ENCODE data around the gene TXNDC2. TPM values are rescaled to one million over a fixed set of nuclear protein-coding genes. Genes with fewer than 3 reads are reported as not detected.
A peak's percentile ranks its signal among the peaks of the same experiment; 100 is the strongest.

TXNDC2 gene
- total RNA-seq, 1 donor from 2014 or later, result under 0.01 TPM

DNA sequence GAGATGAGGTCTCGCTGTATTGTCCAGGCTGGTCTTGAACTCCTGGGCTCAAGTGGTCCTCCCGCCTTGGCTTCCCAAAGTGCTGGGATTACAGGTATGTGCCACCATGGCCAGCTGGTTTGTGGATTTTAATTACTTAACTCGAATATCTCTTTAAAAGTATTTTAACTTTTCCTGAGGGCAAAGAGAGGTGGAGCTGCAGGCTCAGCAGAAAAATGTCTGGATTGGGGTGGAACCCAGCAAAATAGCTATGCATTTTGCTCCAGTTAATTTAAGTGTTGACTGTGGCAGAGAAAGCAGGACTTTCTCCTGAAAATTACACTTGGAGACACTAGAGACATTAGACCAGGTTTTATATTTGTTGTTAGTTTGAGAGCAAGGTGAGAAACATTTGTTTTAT, 35.5 kb upstream of the TXNDC2 start:
- Histone ChIP-seq H3K4me3 (ENCODE audit: low read depth, low read length) (no peak overlapping the region), H3K36me3 (ENCODE audit: control insufficient read depth, insufficient read depth, low read length) (no peaks in the 10 kb centered on the region), H3K27me3 (ENCODE audit: control insufficient read depth, insufficient read depth, low read length) (no peaks in the 10 kb centered on the region)
- FAIRE-seq (no peak), DNase-seq (ENCODE audit: low read depth) (no peak)
- no peak for TF ChIP-seq CTCF (IDR thresholded peaks at IDR 0.05; ENCODE audit: insufficient read depth, low read length, severe bottlenecking)

GRCh38 chr18:9851511-9851910, 34.3 kb upstream of the TXNDC2 start:
- FAIRE-seq (no peak), DNase-seq (ENCODE audit: low read depth) (peak; percentile 62)
- no peak for TF ChIP-seq CTCF (IDR thresholded peaks at IDR 0.05; ENCODE audit: insufficient read depth, low read length, severe bottlenecking)
- Histone ChIP-seq H3K4me3 (ENCODE audit: low read depth, low read length) (no peak overlapping the region), H3K27me3 (ENCODE audit: control insufficient read depth, insufficient read depth, low read length) (no peaks in the 10 kb centered on the region), H3K36me3 (ENCODE audit: control insufficient read depth, insufficient read depth, low read length) (no peaks in the 10 kb centered on the region)

GRCh38 chr18:9852266-9853081, 33.3 kb upstream of the TXNDC2 start:
- H3K27me3 ChIP-seq (ENCODE audit: control insufficient read depth, insufficient read depth, low read length), result no peaks in the 10 kb centered on the region
- no peaks in the 10 kb centered on the region for H3K36me3 ChIP-seq (ENCODE audit: control insufficient read depth, insufficient read depth, low read length)
- TF ChIP-seq CTCF (IDR thresholded peaks at IDR 0.05; ENCODE audit: insufficient read depth, low read length, severe bottlenecking), result no peak
- no peak for FAIRE-seq
- H3K4me3 ChIP-seq (ENCODE audit: low read depth, low read length), result no peak overlapping the region
- no peak for DNase-seq (ENCODE audit: low read depth)

GRCh38 chr18:9854801-9855676, 30.7 kb upstream of the TXNDC2 start:
- no peak for TF ChIP-seq CTCF (IDR thresholded peaks at IDR 0.05; ENCODE audit: insufficient read depth, low read length, severe bottlenecking)
- FAIRE-seq, result peak; percentile 13
- H3K4me3 ChIP-seq (ENCODE audit: low read depth, low read length), result no peak overlapping the region
- peaks cover 3% of the 10 kb centered on the region for H3K36me3 ChIP-seq (ENCODE audit: control insufficient read depth, insufficient read depth, low read length)
- peak; percentile 33 for DNase-seq (ENCODE audit: low read depth)
- no peaks in the 10 kb centered on the region for H3K27me3 ChIP-seq (ENCODE audit: control insufficient read depth, insufficient read depth, low read length)

- H3K27me3 ChIP-seq (ENCODE audit: control insufficient read depth, insufficient read depth, low read length), result no peaks in the 10 kb centered on the region
- no peak for TF ChIP-seq CTCF (IDR thresholded peaks at IDR 0.05; ENCODE audit: insufficient read depth, low read length, severe bottlenecking)
- no peak for DNase-seq (ENCODE audit: low read depth)
- H3K4me3 ChIP-seq (ENCODE audit: low read depth, low read length), result no peak overlapping the region
- no peak for FAIRE-seq
- H3K36me3 ChIP-seq (ENCODE audit: control insufficient read depth, insufficient read depth, low read length), result peaks cover 3% of the 10 kb centered on the region
These were observed 30.1 kb upstream of the TXNDC2 start for GRCh38 chr18:9855681-9856080.
